ENCODE results near the gene DHRSX. TPM values are rescaled to one million over a fixed set of nuclear protein-coding genes. Genes with fewer than 3 reads are reported as not detected.
A peak's percentile ranks its signal among the peaks of the same experiment; 100 is the strongest.

The DHRSX gene
- total and polyA plus RNA-seq, 2 donors from 2014 or later = 26.4 to 30.0 TPM

DNA sequence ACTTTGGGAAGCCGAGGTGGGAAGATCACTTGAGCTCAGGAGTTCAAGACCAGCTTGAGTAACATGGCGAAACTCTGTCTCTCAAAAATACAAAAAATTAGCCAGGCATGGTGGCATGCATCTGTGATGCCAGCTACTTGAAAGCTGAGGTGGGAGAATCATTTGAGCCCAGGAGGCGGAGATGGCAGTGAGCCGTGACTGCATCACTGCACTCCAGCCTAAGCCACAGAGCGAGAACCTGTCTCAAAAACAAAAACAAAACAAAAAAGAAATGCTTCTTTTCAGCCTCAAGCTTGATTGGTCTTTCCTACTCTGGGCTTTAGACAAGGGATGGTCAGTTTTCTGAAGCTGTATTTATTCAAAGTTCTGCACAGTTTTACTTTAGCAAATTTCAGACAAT, 15.8 kb upstream of the DHRSX start:
- intact Hi-C loops (cut with DNase I) = no loop called here
- H3K9ac ChIP-seq (ENCODE audit: low read length in 3 of 3) = no peak overlapping the region
- FAIRE-seq (no peak), DNase-seq (peak in 3 of 5 donors; percentile 57 to 70 (median 66))
- H3K27me3 ChIP-seq (ENCODE audit: control insufficient read depth, insufficient read depth, low read length) = no peaks in the 10 kb centered on the region
- H3K4me1 ChIP-seq (ENCODE audit: control insufficient read depth in 2 of 3, insufficient read depth in 2 of 3, low read depth in 1 of 3, low read length in 3 of 3) = peaks cover 0 to 6% (median 0%) of the 10 kb centered on the region in 3 donors
- H3K36me3 ChIP-seq (ENCODE audit: control insufficient read depth in 2 of 3, insufficient read depth in 3 of 3, low read length in 3 of 3) = peaks cover 0 to 2% (median 0%) of the 10 kb centered on the region in 3 donors
- H3K27ac ChIP-seq (ENCODE audit: low read depth in 2 of 2, low read length in 2 of 2) = no peak overlapping the region
- no peak overlapping the region for H3K4me3 ChIP-seq (ENCODE audit: low read length in 3 of 3)
- TF ChIP-seq, protein P1, sequence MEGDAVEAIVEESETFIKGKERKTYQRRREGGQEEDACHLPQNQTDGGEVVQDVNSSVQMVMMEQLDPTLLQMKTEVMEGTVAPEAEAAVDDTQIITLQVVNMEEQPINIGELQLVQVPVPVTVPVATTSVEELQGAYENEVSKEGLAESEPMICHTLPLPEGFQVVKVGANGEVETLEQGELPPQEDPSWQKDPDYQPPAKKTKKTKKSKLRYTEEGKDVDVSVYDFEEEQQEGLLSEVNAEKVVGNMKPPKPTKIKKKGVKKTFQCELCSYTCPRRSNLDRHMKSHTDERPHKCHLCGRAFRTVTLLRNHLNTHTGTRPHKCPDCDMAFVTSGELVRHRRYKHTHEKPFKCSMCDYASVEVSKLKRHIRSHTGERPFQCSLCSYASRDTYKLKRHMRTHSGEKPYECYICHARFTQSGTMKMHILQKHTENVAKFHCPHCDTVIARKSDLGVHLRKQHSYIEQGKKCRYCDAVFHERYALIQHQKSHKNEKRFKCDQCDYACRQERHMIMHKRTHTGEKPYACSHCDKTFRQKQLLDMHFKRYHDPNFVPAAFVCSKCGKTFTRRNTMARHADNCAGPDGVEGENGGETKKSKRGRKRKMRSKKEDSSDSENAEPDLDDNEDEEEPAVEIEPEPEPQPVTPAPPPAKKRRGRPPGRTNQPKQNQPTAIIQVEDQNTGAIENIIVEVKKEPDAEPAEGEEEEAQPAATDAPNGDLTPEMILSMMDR (IDR thresholded peaks at IDR 0.05; ENCODE audit: borderline replicate concordance, extremely low read depth, insufficient read depth) = no peak
- no peaks in the 10 kb centered on the region for H3K9me3 ChIP-seq (ENCODE audit: control insufficient read depth in 2 of 3, insufficient read depth in 1 of 3, low read length in 3 of 3)

- TF ChIP-seq, protein P1 (IDR thresholded peaks at IDR 0.05; ENCODE audit: borderline replicate concordance, extremely low read depth, insufficient read depth) = no peak
Measured at GRCh38 chrX:2514131-2514530, 13.4 kb upstream of the DHRSX start.

GRCh38 chrX:2513121-2513664, 12.4 kb upstream of the DHRSX start:
- Histone ChIP-seq H3K27me3 (ENCODE audit: control insufficient read depth, insufficient read depth, low read length) (no peaks in the 10 kb centered on the region), H3K36me3 (ENCODE audit: control insufficient read depth in 2 of 3, insufficient read depth in 3 of 3, low read length in 3 of 3) (no peaks in the 10 kb centered on the region), H3K9ac (ENCODE audit: low read length in 3 of 3) (peak overlapping the region in 1 of 3 donors; percentile 19), H3K27ac (ENCODE audit: low read depth in 2 of 2, low read length in 2 of 2) (no peak overlapping the region), H3K4me3 (ENCODE audit: low read length in 3 of 3) (no peak overlapping the region), H3K9me3 (ENCODE audit: control insufficient read depth in 2 of 3, insufficient read depth in 1 of 3, low read length in 3 of 3) (no peaks in the 10 kb centered on the region), H3K4me1 (ENCODE audit: control insufficient read depth in 2 of 3, insufficient read depth in 2 of 3, low read depth in 1 of 3, low read length in 3 of 3) (peaks cover 0 to 6% (median 0%) of the 10 kb centered on the region in 3 donors)
- FAIRE-seq (no peak), DNase-seq (peak in 3 of 5 donors; percentile 57 to 75 (median 74))
- TF ChIP-seq, protein P1 (IDR thresholded peaks at IDR 0.05; ENCODE audit: borderline replicate concordance, extremely low read depth, insufficient read depth) = no peak
- intact Hi-C loops (cut with DNase I) = no loop called here

More at GRCh38 chrX:2514131-2514530, 13.4 kb upstream of the DHRSX start:
- H3K36me3 ChIP-seq (ENCODE audit: control insufficient read depth in 2 of 3, insufficient read depth in 3 of 3, low read length in 3 of 3) = no peaks in the 10 kb centered on the region
- intact Hi-C loops (cut with DNase I) = no loop called here
- no peaks in the 10 kb centered on the region for H3K27me3 ChIP-seq (ENCODE audit: control insufficient read depth, insufficient read depth, low read length)
- FAIRE-seq = no peak
- no peak for DNase-seq
- H3K4me1 ChIP-seq (ENCODE audit: control insufficient read depth in 2 of 3, insufficient read depth in 2 of 3, low read depth in 1 of 3, low read length in 3 of 3) = peaks cover 0 to 6% (median 0%) of the 10 kb centered on the region in 3 donors
- no peak overlapping the region for H3K4me3 ChIP-seq (ENCODE audit: low read length in 3 of 3)
- H3K27ac ChIP-seq (ENCODE audit: low read depth in 2 of 2, low read length in 2 of 2) = no peak overlapping the region
- no peak overlapping the region for H3K9ac ChIP-seq (ENCODE audit: low read length in 3 of 3)
- no peaks in the 10 kb centered on the region for H3K9me3 ChIP-seq (ENCODE audit: control insufficient read depth in 2 of 3, insufficient read depth in 1 of 3, low read length in 3 of 3)

DNA sequence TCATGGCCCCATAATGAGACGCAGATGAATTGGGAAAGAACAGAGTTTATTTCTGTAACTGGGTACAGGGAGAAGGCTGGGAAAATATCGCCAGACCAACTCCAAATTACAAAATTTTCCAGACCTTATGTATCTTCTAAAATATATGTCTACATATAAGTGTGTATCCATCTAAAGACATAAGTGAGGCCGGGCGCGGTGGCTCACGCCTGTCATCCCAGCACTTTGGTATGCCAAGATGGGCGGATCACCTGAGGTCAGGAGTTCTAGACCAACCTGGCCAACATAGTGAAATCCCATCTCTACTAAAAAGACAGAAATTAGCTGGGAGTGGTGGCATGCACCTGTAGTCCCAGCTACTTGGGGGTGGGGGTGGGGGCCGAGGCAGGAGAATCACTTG, 11.7 kb upstream of the DHRSX start:
- no peak overlapping the region for H3K27ac ChIP-seq (ENCODE audit: low read depth in 2 of 2, low read length in 2 of 2)
- DNase-seq = no peak
- H3K27me3 ChIP-seq (ENCODE audit: control insufficient read depth, insufficient read depth, low read length) = no peaks in the 10 kb centered on the region
- no peak overlapping the region for H3K9ac ChIP-seq (ENCODE audit: low read length in 3 of 3)
- TF ChIP-seq, protein P1 (IDR thresholded peaks at IDR 0.05; ENCODE audit: borderline replicate concordance, extremely low read depth, insufficient read depth) = no peak
- no peak overlapping the region for H3K4me3 ChIP-seq (ENCODE audit: low read length in 3 of 3)
- H3K4me1 ChIP-seq (ENCODE audit: control insufficient read depth in 2 of 3, insufficient read depth in 2 of 3, low read depth in 1 of 3, low read length in 3 of 3) = peaks cover 0 to 6% (median 0%) of the 10 kb centered on the region in 3 donors
- H3K9me3 ChIP-seq (ENCODE audit: control insufficient read depth in 2 of 3, insufficient read depth in 1 of 3, low read length in 3 of 3) = no peaks in the 10 kb centered on the region
- intact Hi-C loops (cut with DNase I) = no loop called here
- FAIRE-seq = no peak
- no peaks in the 10 kb centered on the region for H3K36me3 ChIP-seq (ENCODE audit: control insufficient read depth in 2 of 3, insufficient read depth in 3 of 3, low read length in 3 of 3)
